Esophagus squamous epithelium (tissue), 5 donors: ENCODE data around the gene SLC4A7. TPM values are rescaled to one million over a fixed set of nuclear protein-coding genes. Genes with fewer than 3 reads are reported as not detected.

ENCODE experiments used
- DNase-seq: peaks from one replicate; lab custom pipeline; 2025; lab: John Stamatoyannopoulos, UW
- H3K27ac ChIP-seq, 4 donors: fragments of 200-600 bp; sonication (generic); one replicate each; pipeline ENCODE4 v1.5.1; 2016 to 2019; ENCODE audit warnings: mild to moderate bottlenecking in 1 of 4
- H3K27me3 ChIP-seq, 4 donors: fragments of 200-600 bp; sonication (generic); 1 replicate in 3 of 4; 2 replicates in 1 of 4; pipeline versions ENCODE4 v1.5.1 to v1.6.0; 2017 to 2021; ENCODE audit warnings: antibody characterized with exemption in 1 of 4
- H3K36me3 ChIP-seq, 3 donors: fragments of 200-600 bp; sonication (generic); one replicate each; pipeline ENCODE4 v1.5.1; 2016 to 2019
- H3K4me1 ChIP-seq, 3 donors: fragments of 200-600 bp; sonication (generic); one replicate each; pipeline ENCODE4 v1.5.1; 2017 to 2019
- H3K4me3 ChIP-seq, 4 donors: fragments of 200-600 bp; sonication (generic); 1 replicate in 3 of 4; 2 replicates in 1 of 4; pipeline ENCODE4 v1.5.1; 2016 to 2019; ENCODE audit warnings: mild to moderate bottlenecking in 2 of 4, moderate library complexity in 1 of 4
- H3K9me3 ChIP-seq, 3 donors: fragments of 200-600 bp; sonication (generic); one replicate each; pipeline ENCODE4 v1.5.1; 2016 to 2019
- CTCF ChIP-seq, 6 experiments: fragments of 450-650 bp in 4 of 6; fragments of 200-600 bp in 2 of 6; sonication (generic) in 2 of 6; IDR thresholded peaks; one replicate each; pipeline ENCODE4 v1.5.1; 2016 to 2019; ENCODE audit warnings: antibody characterized with exemption in 6 of 6, mild to moderate bottlenecking in 4 of 6, moderate library complexity in 4 of 6
- POLR2A ChIP-seq, 4 donors: fragments of 450-650 bp; IDR thresholded peaks; one replicate each; pipeline ENCODE4 v1.6.1; 2017; ENCODE audit warnings: antibody characterized with exemption in 4 of 4, mild to moderate bottlenecking in 4 of 4, moderate library complexity in 3 of 4
- WGBS, 2 donors: methylation state at CpG; one replicate each; pipeline ENCODE4 v1.1.5; 2018; 5-methylcytosine and 5-hydroxymethylcytosine counted together
- intact Hi-C: fragments of 100-400 bp; cut with DNase I; formaldehyde crosslinking; loops from one replicate; pipeline ENCODE4 v1.15.0; 2022
- total RNA-seq, 4 donors: library from RNA; depleted of rRNA; stranded (reverse); fragments of >200 nt; gene quantifications; one replicate each; pipeline ENCODE4 v1.1.0, GENCODE V29; 2016
- donor health status: DM: yes; HTN: yes; CAD: no.

Gene SLC4A7
- total RNA-seq, 4 donors from 2014 or later, result 17.2 to 50.4 (median 30.5) TPM

DNA sequence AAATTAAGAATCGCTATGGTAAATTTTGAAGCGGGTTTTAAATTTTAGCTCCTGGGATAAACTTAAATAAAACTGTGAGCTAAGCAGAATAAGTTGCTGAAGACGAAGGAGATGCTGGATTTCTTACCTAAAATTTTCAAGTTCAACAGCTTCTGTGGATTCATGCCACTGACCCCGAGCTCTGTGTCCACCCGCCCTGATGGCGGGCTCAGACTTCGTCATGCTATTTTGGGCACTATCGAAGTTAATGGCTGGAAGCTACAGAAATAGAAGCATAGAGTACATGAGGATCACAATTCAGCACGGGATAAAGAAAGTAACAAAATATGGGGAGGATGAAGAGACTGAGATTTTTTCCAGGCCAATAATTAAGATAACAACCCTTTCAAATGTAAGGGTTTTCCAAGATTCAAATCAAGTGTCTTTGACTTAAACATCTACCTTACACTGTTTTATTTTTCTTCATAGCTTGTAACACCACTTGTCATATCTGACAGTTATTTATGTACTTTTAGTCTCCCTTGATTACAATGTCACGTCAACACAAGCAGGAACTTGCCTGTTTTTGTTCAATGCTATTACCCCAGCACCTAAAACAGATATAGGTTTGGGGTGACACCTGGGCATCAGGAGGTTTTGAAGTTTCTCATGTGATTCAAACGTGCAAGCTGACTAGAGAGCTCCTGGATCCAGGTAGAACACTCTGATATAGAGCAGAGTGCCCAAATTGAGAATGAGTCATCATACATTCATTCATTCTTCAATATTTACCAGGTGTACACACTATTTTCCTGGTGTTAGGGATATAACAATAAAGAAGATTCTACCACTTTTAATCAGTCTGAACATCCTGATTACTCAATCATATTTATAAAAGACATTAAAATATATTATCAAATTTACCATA lies 138.0 kb downstream of the SLC4A7 start:
- DNase-seq, result no peak
- TF ChIP-seq CTCF (IDR thresholded peaks at IDR 0.05), result no peak
- TF ChIP-seq POLR2A (IDR thresholded peaks at IDR 0.05), result no peak
- Histone ChIP-seq H3K27me3 (no peaks in the 10 kb centered on the region), H3K27ac (peak overlapping the region in 3 of 4 donors; percentile 56 to 66 (median 59)), H3K36me3 (no peaks in the 10 kb centered on the region), H3K4me3 (no peak overlapping the region), H3K4me1 (peaks cover 4 to 49% (median 6%) of the 10 kb centered on the region in 3 donors), H3K9me3 (no peaks in the 10 kb centered on the region)
- intact Hi-C loops, result no loop called here
- WGBS, 2 donors, result 72 to 73% methylated on average over 11 of the region's 11 CpGs

DNA sequence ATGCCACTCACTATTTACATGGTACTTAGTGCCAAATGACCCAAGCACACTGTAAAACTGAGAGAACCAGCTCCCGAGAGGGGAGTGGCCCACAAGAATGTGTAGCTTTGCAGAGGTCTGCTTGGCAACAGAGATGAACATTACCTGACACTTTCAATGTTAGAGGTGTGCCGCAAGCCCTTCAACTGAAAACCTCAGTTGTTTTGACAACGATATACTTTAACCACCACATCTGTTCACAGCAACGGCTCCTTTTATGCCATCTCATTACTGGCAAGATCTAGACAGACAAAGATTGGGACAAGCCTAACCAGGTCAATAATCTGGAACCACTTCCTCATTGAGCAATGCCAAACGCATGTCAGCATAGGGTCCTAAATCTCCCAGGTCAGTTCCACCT lies 138.7 kb downstream of the SLC4A7 start:
- Histone ChIP-seq H3K27ac (peak overlapping the region in 3 of 4 donors; percentile 56 to 66 (median 59)), H3K4me3 (no peak overlapping the region), H3K9me3 (no peaks in the 10 kb centered on the region), H3K36me3 (no peaks in the 10 kb centered on the region), H3K4me1 (peaks cover 4 to 49% (median 6%) of the 10 kb centered on the region in 3 donors), H3K27me3 (no peaks in the 10 kb centered on the region)
- TF ChIP-seq CTCF (IDR thresholded peaks at IDR 0.05) (no peak), POLR2A (IDR thresholded peaks at IDR 0.05) (no peak)
- no peak for DNase-seq
- WGBS, 2 donors, result 26 to 47% methylated on average over 4 to 5 of the region's 5 CpGs
- intact Hi-C loops, result no loop called here

DNA sequence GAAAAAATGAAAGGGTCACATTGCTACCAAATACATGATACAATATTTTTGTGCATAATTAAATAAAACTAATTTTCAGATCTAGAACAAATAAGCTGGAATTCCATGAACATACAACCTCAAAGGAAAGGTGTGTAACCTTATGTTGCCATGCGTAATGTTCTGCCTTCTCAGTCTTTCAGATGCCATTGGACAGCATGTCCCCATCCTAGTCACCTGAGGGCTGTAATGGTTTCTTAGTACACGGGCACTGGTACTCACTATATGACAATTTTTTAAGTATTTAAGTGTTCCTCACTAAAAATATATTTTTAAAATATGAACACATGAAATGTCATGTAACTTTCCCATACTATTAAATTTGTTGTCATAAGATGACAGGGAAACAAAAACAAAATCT lies 139.1 kb downstream of the SLC4A7 start:
- DNase-seq, result no peak
- Histone ChIP-seq H3K4me1 (peaks cover 4 to 44% (median 6%) of the 10 kb centered on the region in 3 donors), H3K27me3 (no peaks in the 10 kb centered on the region), H3K36me3 (no peaks in the 10 kb centered on the region), H3K27ac (peak overlapping the region in 3 of 4 donors; percentile 56 to 66 (median 59)), H3K4me3 (no peak overlapping the region), H3K9me3 (no peaks in the 10 kb centered on the region)
- 84 to 86% methylated on average over 2 of the region's 2 CpGs for WGBS, 2 donors
- intact Hi-C loops, result no loop called here
- TF ChIP-seq POLR2A (IDR thresholded peaks at IDR 0.05) (no peak), CTCF (IDR thresholded peaks at IDR 0.05) (no peak)

DNA sequence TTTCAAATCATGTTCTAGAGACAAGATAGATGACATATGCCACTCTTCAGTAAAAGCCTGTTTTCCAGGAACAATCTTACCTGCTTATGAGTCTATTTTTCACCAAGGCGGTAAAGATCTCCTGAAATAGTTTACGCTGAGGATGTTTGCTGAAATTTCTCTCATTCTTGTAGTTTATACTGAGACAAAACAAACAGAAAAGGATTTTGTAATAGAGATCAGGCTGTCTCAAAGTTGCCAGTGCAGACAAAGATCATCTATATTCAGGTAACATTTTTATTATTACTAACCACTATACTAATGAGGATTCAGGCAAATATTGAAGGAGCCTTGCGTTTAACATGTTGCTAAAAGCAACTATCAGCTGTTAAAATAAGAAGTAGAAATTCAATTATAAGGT lies 140.0 kb downstream of the SLC4A7 start:
- Histone ChIP-seq H3K4me3 (no peak overlapping the region), H3K27ac (no peak overlapping the region), H3K4me1 (peaks cover under 1 to 36% (median 4%) of the 10 kb centered on the region in 3 donors), H3K36me3 (no peaks in the 10 kb centered on the region), H3K27me3 (no peaks in the 10 kb centered on the region), H3K9me3 (no peaks in the 10 kb centered on the region)
- intact Hi-C loops, result no loop called here
- TF ChIP-seq CTCF (IDR thresholded peaks at IDR 0.05) (no peak), POLR2A (IDR thresholded peaks at IDR 0.05) (no peak)
- DNase-seq, result no peak
- WGBS, 2 donors, result 93 to 97% methylated on average over 3 of the region's 3 CpGs

- Histone ChIP-seq H3K36me3 (no peaks in the 10 kb centered on the region), H3K27ac (no peak overlapping the region), H3K9me3 (no peaks in the 10 kb centered on the region), H3K4me3 (no peak overlapping the region), H3K27me3 (no peaks in the 10 kb centered on the region), H3K4me1 (peaks cover 0 to 25% (median 4%) of the 10 kb centered on the region in 3 donors)
- WGBS, 2 donors, result 88 to 94% methylated on average over 1 of the region's 1 CpG
- TF ChIP-seq POLR2A (IDR thresholded peaks at IDR 0.05), result no peak
- no peak for TF ChIP-seq CTCF (IDR thresholded peaks at IDR 0.05)
- intact Hi-C loops, result no loop called here
- no peak for DNase-seq
Observed at GRCh38 chr3:27342267-27342666, 141.9 kb downstream of the SLC4A7 start.
